ENCODE measurements around the gene EPHA7.
A peak's percentile ranks its signal among the peaks of the same experiment; 100 is the strongest.

Gene EPHA7

GRCh38 chr6:93392797-93393196 lies 26.6 kb downstream of the EPHA7 start:
- DNase-seq: no peak

GRCh38 chr6:93391965-93392364 lies 27.4 kb downstream of the EPHA7 start:
- DNase-seq: no peak

GRCh38 chr6:93389192-93389591 lies 30.2 kb downstream of the EPHA7 start:
- no peak for DNase-seq

- DNase-seq: no peak
Measured at GRCh38 chr6:93388070-93388469, 31.3 kb downstream of the EPHA7 start.

GRCh38 chr6:93376026-93376540 lies 43.3 kb downstream of the EPHA7 start:
- no peak for DNase-seq

- DNase-seq: no peak
Measured at GRCh38 chr6:93373445-93373844, 45.9 kb downstream of the EPHA7 start.

- DNase-seq: no peak
Measured at GRCh38 chr6:93371756-93372155, 47.6 kb downstream of the EPHA7 start.

- no peak for DNase-seq
Measured at GRCh38 chr6:93369586-93370134, 49.7 kb downstream of the EPHA7 start.

- DNase-seq: peak; percentile 40
Measured at GRCh38 chr6:93366506-93366905, 52.9 kb downstream of the EPHA7 start.

GRCh38 chr6:93365445-93365844 lies 53.9 kb downstream of the EPHA7 start:
- DNase-seq: no peak

GRCh38 chr6:93358435-93358834 lies 60.9 kb downstream of the EPHA7 start:
- peak; percentile 4 for DNase-seq

GRCh38 chr6:93352604-93353003 lies 66.8 kb downstream of the EPHA7 start:
- DNase-seq: no peak

GRCh38 chr6:93351222-93351621 lies 68.1 kb downstream of the EPHA7 start:
- no peak for DNase-seq

- DNase-seq: no peak
Measured at GRCh38 chr6:93350774-93351173, 68.6 kb downstream of the EPHA7 start.

GRCh38 chr6:93344333-93344835 lies 75.0 kb downstream of the EPHA7 start:
- DNase-seq: no peak

- DNase-seq: no peak
Measured at GRCh38 chr6:93343476-93343875, 75.9 kb downstream of the EPHA7 start.

GRCh38 chr6:93341900-93342613 lies 77.3 kb downstream of the EPHA7 start:
- DNase-seq: no peak

- no peak for DNase-seq
Measured at GRCh38 chr6:93337772-93338394, 81.5 kb downstream of the EPHA7 start.

GRCh38 chr6:93337014-93337413 lies 82.3 kb downstream of the EPHA7 start:
- no peak for DNase-seq

- no peak for DNase-seq
Measured at GRCh38 chr6:93329301-93330000, 89.9 kb downstream of the EPHA7 start.

GRCh38 chr6:93327857-93328256 lies 91.5 kb downstream of the EPHA7 start:
- DNase-seq: no peak

GRCh38 chr6:93325761-93326160 lies 93.6 kb downstream of the EPHA7 start:
- no peak for DNase-seq

GRCh38 chr6:93323630-93324029 lies 95.7 kb downstream of the EPHA7 start:
- DNase-seq: no peak
